ENCODE measurements around the gene SSH2.
A peak's percentile ranks its signal among the peaks of the same experiment; 100 is the strongest.

SSH2 gene

DNA sequence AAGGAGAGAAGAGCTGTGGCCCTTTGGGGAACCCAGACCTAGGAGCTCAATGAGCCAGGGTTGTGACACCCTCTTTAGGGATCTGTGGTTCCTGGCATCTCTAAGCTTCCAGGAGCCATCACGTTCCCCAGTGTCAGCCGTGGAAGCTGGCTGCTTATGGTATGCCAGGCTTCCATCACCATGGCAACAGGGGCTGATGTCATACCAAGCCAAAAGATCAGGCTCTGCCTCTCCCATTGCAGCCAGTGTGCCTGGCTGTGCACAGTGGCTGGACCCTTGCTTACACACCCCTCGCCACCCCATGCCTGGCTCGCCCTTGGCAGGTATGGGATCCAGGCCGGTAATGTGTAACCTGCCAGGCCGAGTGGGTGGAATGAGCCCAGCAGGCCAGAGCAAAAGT is 91.1 kb downstream of the SSH2 start:
- H4K20me1 ChIP-seq (ENCODE audit: insufficient read depth, low read length) = no peaks in the 10 kb centered on the region
- H3K79me2 ChIP-seq (ENCODE audit: low read length) = no peaks in the 10 kb centered on the region
- no peaks in the 10 kb centered on the region for H3K9me3 ChIP-seq (ENCODE audit: insufficient read depth, low read length)
- H3K4me2 ChIP-seq (ENCODE audit: low read length) = no peak overlapping the region
- no peak overlapping the region for H3K27ac ChIP-seq (ENCODE audit: low read length)
- no peak for TF ChIP-seq EZH2phosphoT487 (IDR thresholded peaks at IDR 0.05; ENCODE audit: low read depth)
- TF ChIP-seq, protein P1, sequence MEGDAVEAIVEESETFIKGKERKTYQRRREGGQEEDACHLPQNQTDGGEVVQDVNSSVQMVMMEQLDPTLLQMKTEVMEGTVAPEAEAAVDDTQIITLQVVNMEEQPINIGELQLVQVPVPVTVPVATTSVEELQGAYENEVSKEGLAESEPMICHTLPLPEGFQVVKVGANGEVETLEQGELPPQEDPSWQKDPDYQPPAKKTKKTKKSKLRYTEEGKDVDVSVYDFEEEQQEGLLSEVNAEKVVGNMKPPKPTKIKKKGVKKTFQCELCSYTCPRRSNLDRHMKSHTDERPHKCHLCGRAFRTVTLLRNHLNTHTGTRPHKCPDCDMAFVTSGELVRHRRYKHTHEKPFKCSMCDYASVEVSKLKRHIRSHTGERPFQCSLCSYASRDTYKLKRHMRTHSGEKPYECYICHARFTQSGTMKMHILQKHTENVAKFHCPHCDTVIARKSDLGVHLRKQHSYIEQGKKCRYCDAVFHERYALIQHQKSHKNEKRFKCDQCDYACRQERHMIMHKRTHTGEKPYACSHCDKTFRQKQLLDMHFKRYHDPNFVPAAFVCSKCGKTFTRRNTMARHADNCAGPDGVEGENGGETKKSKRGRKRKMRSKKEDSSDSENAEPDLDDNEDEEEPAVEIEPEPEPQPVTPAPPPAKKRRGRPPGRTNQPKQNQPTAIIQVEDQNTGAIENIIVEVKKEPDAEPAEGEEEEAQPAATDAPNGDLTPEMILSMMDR (IDR thresholded peaks at IDR 0.05; ENCODE audit: low read depth, low read length) = no peak
- no peaks in the 10 kb centered on the region for H3K27me3 ChIP-seq (ENCODE audit: low read depth, low read length)
- no peak overlapping the region for H2AFZ ChIP-seq (ENCODE audit: low read depth, low read length)
- H3K4me3 ChIP-seq (ENCODE audit: low read length) = no peak overlapping the region
- H3K9ac ChIP-seq (ENCODE audit: low read length) = no peak overlapping the region
- H3K4me1 ChIP-seq (ENCODE audit: low read length) = peaks cover 23% of the 10 kb centered on the region
- H3K36me3 ChIP-seq (replicated peaks; ENCODE audit: low read depth, low read length) = no peaks in the 10 kb centered on the region

DNA sequence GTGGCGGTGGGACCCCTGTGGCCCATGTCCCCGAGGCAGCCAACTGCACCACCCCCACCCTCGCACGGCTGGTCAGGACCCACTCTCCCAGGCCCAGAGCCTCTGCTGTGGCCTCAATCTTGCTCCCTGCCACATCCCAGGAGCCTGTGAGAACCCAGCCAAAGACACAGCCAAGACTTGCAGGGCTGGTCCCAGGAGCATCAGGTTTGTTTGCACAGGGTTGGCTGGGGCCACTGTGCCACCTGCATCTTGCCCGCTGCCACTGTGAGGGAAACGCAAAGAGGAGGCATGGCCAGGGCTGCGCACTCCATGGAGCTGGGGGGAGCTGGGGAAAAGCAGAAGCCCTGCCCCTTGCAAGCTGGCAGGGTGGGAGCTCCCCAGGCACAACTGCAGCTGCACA is 92.5 kb downstream of the SSH2 start:
- H3K9me3 ChIP-seq (ENCODE audit: insufficient read depth, low read length) = no peaks in the 10 kb centered on the region
- H3K36me3 ChIP-seq (replicated peaks; ENCODE audit: low read depth, low read length) = no peaks in the 10 kb centered on the region
- H3K79me2 ChIP-seq (ENCODE audit: low read length) = no peaks in the 10 kb centered on the region
- no peaks in the 10 kb centered on the region for H3K27me3 ChIP-seq (ENCODE audit: low read depth, low read length)
- no peak for TF ChIP-seq EZH2phosphoT487 (IDR thresholded peaks at IDR 0.05; ENCODE audit: low read depth)
- TF ChIP-seq, protein P1 (IDR thresholded peaks at IDR 0.05; ENCODE audit: low read depth, low read length) = no peak
- H2AFZ ChIP-seq (ENCODE audit: low read depth, low read length) = no peak overlapping the region
- no peaks in the 10 kb centered on the region for H4K20me1 ChIP-seq (ENCODE audit: insufficient read depth, low read length)
- H3K4me1 ChIP-seq (ENCODE audit: low read length) = peaks cover 17% of the 10 kb centered on the region
- H3K9ac ChIP-seq (ENCODE audit: low read length) = no peak overlapping the region
- H3K4me2 ChIP-seq (ENCODE audit: low read length) = no peak overlapping the region
- no peak overlapping the region for H3K27ac ChIP-seq (ENCODE audit: low read length)
- no peak overlapping the region for H3K4me3 ChIP-seq (ENCODE audit: low read length)

DNA sequence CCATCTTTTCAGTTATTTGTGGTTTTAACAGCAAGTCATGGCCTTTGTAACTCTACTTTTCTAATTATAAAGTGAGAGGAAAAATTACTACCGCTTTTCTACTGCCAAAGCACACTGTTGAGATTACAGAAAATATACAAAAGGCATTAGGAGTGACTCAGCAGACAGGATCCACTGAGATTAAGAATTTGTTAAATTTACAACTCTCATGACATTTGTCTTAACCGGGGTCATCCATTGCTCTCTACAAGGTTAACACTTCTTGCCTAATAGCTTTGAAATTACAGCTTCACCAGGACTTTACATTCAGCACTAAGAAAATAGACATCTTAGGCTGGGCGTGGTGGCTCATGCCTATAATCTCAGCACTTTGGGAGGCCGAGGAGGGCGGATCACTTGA is 93.4 kb downstream of the SSH2 start:
- Histone ChIP-seq H3K79me2 (ENCODE audit: low read length) (no peaks in the 10 kb centered on the region), H3K4me2 (ENCODE audit: low read length) (peak overlapping the region; percentile 64; the same call in 1 of the 2 replicates), H3K27me3 (ENCODE audit: low read depth, low read length) (no peaks in the 10 kb centered on the region), H4K20me1 (ENCODE audit: insufficient read depth, low read length) (no peaks in the 10 kb centered on the region), H3K9ac (ENCODE audit: low read length) (no peak overlapping the region), H3K4me1 (ENCODE audit: low read length) (peaks cover 15% of the 10 kb centered on the region), H3K9me3 (ENCODE audit: insufficient read depth, low read length) (no peaks in the 10 kb centered on the region), H3K27ac (ENCODE audit: low read length) (no peak overlapping the region), H3K36me3 (replicated peaks; ENCODE audit: low read depth, low read length) (no peaks in the 10 kb centered on the region), H3K4me3 (ENCODE audit: low read length) (no peak overlapping the region), H2AFZ (ENCODE audit: low read depth, low read length) (no peak overlapping the region)
- no peak for TF ChIP-seq EZH2phosphoT487 (IDR thresholded peaks at IDR 0.05; ENCODE audit: low read depth)
- TF ChIP-seq, protein P1 (IDR thresholded peaks at IDR 0.05; ENCODE audit: low read depth, low read length) = no peak

DNA sequence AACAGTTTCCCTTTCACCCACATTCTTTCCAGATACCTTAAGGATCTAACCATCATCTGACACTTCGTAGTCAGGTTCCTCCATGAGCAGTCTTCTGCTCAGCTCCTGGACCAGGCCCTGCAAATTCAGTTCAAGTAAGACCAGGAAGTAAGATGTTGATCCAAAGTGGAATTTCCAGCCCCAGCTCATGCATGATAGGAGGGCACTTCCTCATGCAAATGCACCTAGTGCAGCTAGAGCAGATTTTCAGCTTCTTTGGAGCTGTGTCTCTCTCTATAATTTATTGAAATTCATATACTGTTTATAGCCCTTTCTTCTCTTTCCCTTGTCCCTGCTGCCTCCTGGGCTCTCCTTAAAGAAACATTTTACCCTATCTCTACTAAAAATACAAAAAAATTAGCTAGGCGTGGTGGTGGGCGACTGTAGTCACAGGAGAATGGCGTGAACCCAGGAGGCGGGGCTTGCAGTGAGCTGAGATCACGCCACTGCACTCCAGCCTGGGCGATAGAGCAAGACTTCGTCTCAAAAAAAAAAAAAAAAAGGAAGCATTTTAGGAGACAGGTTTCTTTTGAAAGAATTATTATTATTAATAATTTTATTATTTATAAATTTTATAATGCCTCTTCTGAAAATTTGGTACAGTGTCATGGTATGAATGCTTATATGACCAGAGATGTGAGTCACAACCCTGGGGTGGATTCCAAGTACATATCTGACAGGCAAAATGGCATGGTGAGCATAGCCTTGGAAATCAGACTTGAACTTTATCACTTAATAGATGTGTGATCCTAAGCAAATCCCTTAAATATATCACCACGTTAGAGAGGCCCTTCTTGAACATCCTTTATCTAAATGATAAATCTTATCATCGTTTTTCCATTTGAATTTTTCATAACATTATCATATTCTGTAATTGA is 94.3 kb downstream of the SSH2 start:
- peak overlapping the region; percentile 49 for H3K9ac ChIP-seq (ENCODE audit: low read length)
- H2AFZ ChIP-seq (ENCODE audit: low read depth, low read length) = peak overlapping the region; percentile 51; the same call in 1 of the 2 replicates
- no peaks in the 10 kb centered on the region for H3K79me2 ChIP-seq (ENCODE audit: low read length)
- no peaks in the 10 kb centered on the region for H3K27me3 ChIP-seq (ENCODE audit: low read depth, low read length)
- peak overlapping the region; percentile 64 for H3K4me2 ChIP-seq (ENCODE audit: low read length)
- H3K4me1 ChIP-seq (ENCODE audit: low read length) = peaks cover 15% of the 10 kb centered on the region
- no peaks in the 10 kb centered on the region for H3K9me3 ChIP-seq (ENCODE audit: insufficient read depth, low read length)
- H4K20me1 ChIP-seq (ENCODE audit: insufficient read depth, low read length) = no peaks in the 10 kb centered on the region
- H3K4me3 ChIP-seq (ENCODE audit: low read length) = peak overlapping the region; percentile 66
- TF ChIP-seq EZH2phosphoT487 (IDR thresholded peaks at IDR 0.05; ENCODE audit: low read depth) = no peak
- TF ChIP-seq, protein P1 (IDR thresholded peaks at IDR 0.05; ENCODE audit: low read depth, low read length) = no peak
- no peaks in the 10 kb centered on the region for H3K36me3 ChIP-seq (replicated peaks; ENCODE audit: low read depth, low read length)
- H3K27ac ChIP-seq (ENCODE audit: low read length) = peak overlapping the region; percentile 27; the same call in 1 of the 2 replicates

Measured in OCI-LY3 (cell line).